ENCODE results near the gene STAU1. TPM values are rescaled to one million over a fixed set of nuclear protein-coding genes. Genes with fewer than 3 reads are reported as not detected.

Gene STAU1
- total RNA-seq (2016; rRNA removed; fragmentation: Illumina TruSeq; extraction: Trizol) (119 and 186 TPM in 2 replicates), polyA plus RNA-seq (2011; rRNA removed) (121 and 133 TPM in 2 replicates), polyA minus RNA-seq (2011; rRNA and poly(A)+ RNA removed; ENCODE audit: low replicate concordance) (37.2 and 106 TPM in 2 replicates), Bru-seq, nascent RNA (percentile 95 among the genes with signal in this experiment), BruChase-seq, experiment 1, labeled RNA remaining after a 6-hour chase (percentile 97 among the genes with signal in this experiment), BruChase-seq, experiment 2, labeled RNA remaining after a 2-hour chase (percentile 96 among the genes with signal in this experiment)
- 84.1 and 98.9 TPM in 2 replicates for total RNA-seq (2016; cell fraction: cytosol; rRNA removed; fragmentation: Illumina TruSeq; extraction: Trizol; ENCODE audit: low read depth)
- total RNA-seq (2016; cell fraction: insoluble cytoplasmic fraction; rRNA removed; fragmentation: Illumina TruSeq; extraction: Trizol): 118 and 170 TPM in 2 replicates
- 217 and 243 TPM in 2 replicates for total RNA-seq (2016; cell fraction: membrane; rRNA removed; fragmentation: Illumina TruSeq; extraction: Trizol)
- 77.6 and 86.1 TPM in 2 replicates for total RNA-seq (2016; cell fraction: nucleus; rRNA removed; fragmentation: Illumina TruSeq; extraction: Trizol)
- polyA plus RNA-seq (2011; cell fraction: cytosol; rRNA removed): 95.5 and 124 TPM in 2 replicates
- 55.6 and 68.1 TPM in 2 replicates for polyA plus RNA-seq (2011; cell fraction: nucleus; rRNA removed)
- polyA plus RNA-seq (2012): 196 and 212 TPM in 2 replicates
- 100 and 110 TPM in 2 replicates for polyA plus RNA-seq (2016; cell fraction: cytosol; fragmentation: Illumina TruSeq; extraction: Trizol; ENCODE audit: low read depth)
- 241 and 269 TPM in 2 replicates for polyA plus RNA-seq (2016; cell fraction: insoluble cytoplasmic fraction; fragmentation: Illumina TruSeq; extraction: Trizol; ENCODE audit: low read depth)
- 212 and 250 TPM in 2 replicates for polyA plus RNA-seq (2016; cell fraction: membrane; fragmentation: Illumina TruSeq; extraction: Trizol; ENCODE audit: low read depth)
- polyA plus RNA-seq (2016; cell fraction: nucleus; fragmentation: Illumina TruSeq; extraction: Trizol; ENCODE audit: insufficient read depth, low read depth): 141 and 152 TPM in 2 replicates
- 158 and 174 TPM in 2 replicates for polyA minus RNA-seq (2011; cell fraction: cytosol; rRNA and poly(A)+ RNA removed)
- 61.8 and 82.7 TPM in 2 replicates for polyA minus RNA-seq (2011; cell fraction: nucleus; rRNA and poly(A)+ RNA removed)
- long read RNA-seq, experiment 1, transcript STAU1-206 (13 exons, 3,411 nt): minor isoform, 8 of 259 reads
- long read RNA-seq, experiment 1, transcript STAU1-203 (13 exons, 3,211 nt): major isoform, 83 of 259 reads
- long read RNA-seq, experiment 1, partial matches to known transcripts: 103 of 259 reads
- long read RNA-seq, experiment 1, other reads (novel, unspliced or antisense): 56 of 259 reads
- long read RNA-seq, experiment 2, transcript STAU1-206 (13 exons, 3,411 nt): minor isoform, 5 of 528 reads
- long read RNA-seq, experiment 2, transcript STAU1-207 (14 exons, 3,684 nt): minor isoform, 6 of 528 reads
- long read RNA-seq, experiment 2, transcript STAU1-203 (13 exons, 3,211 nt): major isoform, 52 of 528 reads
- long read RNA-seq, experiment 2, transcript STAU1-202 (12 exons, 3,136 nt): minor isoform, 7 of 528 reads
- long read RNA-seq, experiment 2, partial matches to known transcripts: 72 of 528 reads
- long read RNA-seq, experiment 2, other reads (novel, unspliced or antisense): 385 of 528 reads

GRCh38 chr20:49187851-49188641, at the start of gene STAU1:
Gene STAU1, minus strand, starts transcription at chr20:49188334. Its CDS starts 22,133 bp downstream, at chr20:49166201.
- intact Hi-C loops (cut with micrococcal nuclease; ENCODE audit: unreplicated experiment) (loop anchor here (5.0 kb wide), 1 partner anchor 89 kb away; the partner anchor contains the start of gene ZNFX1), in situ Hi-C loops (cut with HindIII; ENCODE audit: extremely low pct_ligation_motif_present, low pct_unique_long_range_greater_than_20kb) (no loop called here)
- WGBS (ENCODE audit: low lambda C conversion rate): 1% methylated on average over 46 of the region's 89 CpGs
- POLR2A ChIA-PET: interaction anchor here (0.7 to 4.5 kb wide), 12 partner anchors 9 to 142 kb away, joined by 3 to 49 read pairs (median 4); partner anchors contain the start of genes CSE1L, DDX27 and ZNFX1
- peaks cover 32% of the 10 kb centered on the region for H3K4me1 ChIP-seq (ENCODE audit: insufficient read depth, low read length)
- H2AFZ ChIP-seq (ENCODE audit: low read length): peak within 1 kb of the TSS; percentile 100
- CTCF ChIA-PET (ENCODE audit: low intra/inter-chr PET ratio, low total read pairs): no interaction called here
- H3K9me3 ChIP-seq (ENCODE audit: low read length): no peaks in the 10 kb centered on the region
- H3K27ac ChIP-seq (ENCODE audit: extremely low read length, insufficient read depth, low read length): peak within 1 kb of the TSS; percentile 77
- H3K36me3 ChIP-seq (replicated peaks in 1 of 2; ENCODE audit: control insufficient read depth in 1 of 2, insufficient read depth in 2 of 2, low read length in 2 of 2): no peaks in the 10 kb centered on the region
- H3K4me2 ChIP-seq (ENCODE audit: low read depth, low read length): peak within 1 kb of the TSS; percentile 85
- ATAC-seq (peak; percentile 96), FAIRE-seq (peak; percentile 42), DNase-seq (ENCODE audit: low spot score) (peak; percentile 94)
- peaks cover 27% of the 10 kb centered on the region for H4K20me1 ChIP-seq (ENCODE audit: insufficient read depth, low read length)
- H3K4me3 ChIP-seq (replicated peaks in 1 of 3; ENCODE audit: insufficient read depth in 1 of 3, low read depth in 2 of 3, low read length in 3 of 3): peak within 1 kb of the TSS; percentile 88 to 99 (median 97)
- peaks cover 45% of the 10 kb centered on the region for H3K79me2 ChIP-seq (ENCODE audit: insufficient read depth, low read length)
- peak within 1 kb of the TSS; percentile 92 for H3K9ac ChIP-seq (ENCODE audit: insufficient read depth, low read depth, low read length)
- peaks cover 0 to 5% of the 10 kb centered on the region in 2 experiments; a peak in 1 of 5 replicates for H3K27me3 ChIP-seq (ENCODE audit: control insufficient read depth in 1 of 2, insufficient read depth in 2 of 2, low read length in 2 of 2)
- no TSS peak for BruUV-seq (replicated peaks)
- TF ChIP-seq GATAD2A (CRISPR knock-in tag; IDR thresholded peaks at IDR 0.05) (no peak), ZNF614 (CRISPR knock-in tag; IDR thresholded peaks at IDR 0.05; ENCODE audit: borderline replicate concordance) (no peak; the same call in 1 of the 2 replicates), CCDC6 (CRISPR knock-in tag; IDR thresholded peaks at IDR 0.05) (peak; percentile 72; the same call in 1 of the 2 replicates), SRSF9 (IDR thresholded peaks at IDR 0.05; ENCODE audit: borderline replicate concordance, insufficient read depth, low read depth, low read length, poor library complexity, severe bottlenecking) (no peak), ZNF264 (CRISPR knock-in tag; IDR thresholded peaks at IDR 0.05) (peak; percentile 62; the same call in 1 of the 2 replicates), GMEB1 (CRISPR knock-in tag; IDR thresholded peaks at IDR 0.05; ENCODE audit: borderline replicate concordance) (peak; percentile 92), GPN1 (CRISPR knock-in tag; IDR thresholded peaks at IDR 0.05; ENCODE audit: borderline replicate concordance) (no peak)
- TF ChIP-seq, protein P1, sequence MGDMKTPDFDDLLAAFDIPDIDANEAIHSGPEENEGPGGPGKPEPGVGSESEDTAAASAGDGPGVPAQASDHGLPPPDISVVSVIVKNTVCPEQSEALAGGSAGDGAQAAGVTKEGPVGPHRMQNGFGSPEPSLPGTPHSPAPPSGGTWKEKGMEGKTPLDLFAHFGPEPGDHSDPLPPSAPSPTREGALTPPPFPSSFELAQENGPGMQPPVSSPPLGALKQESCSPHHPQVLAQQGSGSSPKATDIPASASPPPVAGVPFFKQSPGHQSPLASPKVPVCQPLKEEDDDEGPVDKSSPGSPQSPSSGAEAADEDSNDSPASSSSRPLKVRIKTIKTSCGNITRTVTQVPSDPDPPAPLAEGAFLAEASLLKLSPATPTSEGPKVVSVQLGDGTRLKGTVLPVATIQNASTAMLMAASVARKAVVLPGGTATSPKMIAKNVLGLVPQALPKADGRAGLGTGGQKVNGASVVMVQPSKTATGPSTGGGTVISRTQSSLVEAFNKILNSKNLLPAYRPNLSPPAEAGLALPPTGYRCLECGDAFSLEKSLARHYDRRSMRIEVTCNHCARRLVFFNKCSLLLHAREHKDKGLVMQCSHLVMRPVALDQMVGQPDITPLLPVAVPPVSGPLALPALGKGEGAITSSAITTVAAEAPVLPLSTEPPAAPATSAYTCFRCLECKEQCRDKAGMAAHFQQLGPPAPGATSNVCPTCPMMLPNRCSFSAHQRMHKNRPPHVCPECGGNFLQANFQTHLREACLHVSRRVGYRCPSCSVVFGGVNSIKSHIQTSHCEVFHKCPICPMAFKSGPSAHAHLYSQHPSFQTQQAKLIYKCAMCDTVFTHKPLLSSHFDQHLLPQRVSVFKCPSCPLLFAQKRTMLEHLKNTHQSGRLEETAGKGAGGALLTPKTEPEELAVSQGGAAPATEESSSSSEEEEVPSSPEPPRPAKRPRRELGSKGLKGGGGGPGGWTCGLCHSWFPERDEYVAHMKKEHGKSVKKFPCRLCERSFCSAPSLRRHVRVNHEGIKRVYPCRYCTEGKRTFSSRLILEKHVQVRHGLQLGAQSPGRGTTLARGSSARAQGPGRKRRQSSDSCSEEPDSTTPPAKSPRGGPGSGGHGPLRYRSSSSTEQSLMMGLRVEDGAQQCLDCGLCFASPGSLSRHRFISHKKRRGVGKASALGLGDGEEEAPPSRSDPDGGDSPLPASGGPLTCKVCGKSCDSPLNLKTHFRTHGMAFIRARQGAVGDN (CRISPR knock-in tag; IDR thresholded peaks at IDR 0.05): peak; percentile 81
